Muscle of back (tissue), 11 donors: ENCODE measurements around the gene PBXIP1. TPM values are rescaled to one million over a fixed set of nuclear protein-coding genes. Genes with fewer than 3 reads are reported as not detected.
"Not testable (repeated sequence)": the region's sequence is repeated elsewhere in the genome, so short reads cannot be mapped to it uniquely, and the experiment has no call there.

Experiments
- DNase-seq, 3 donors: peaks; one replicate each; pipeline versions ENCODE4 v3.0.0 to v3.0.0-alpha.2; 2013
- polyA plus RNA-seq, 10 donors: library from polyadenylated mRNA; unstranded; fragments of 120-200 nt; gene quantifications; one replicate each; pipeline ENCODE4 v1.2.1, GENCODE V29; 2013; ENCODE audit not compliant: insufficient read length in 10 of 10

PBXIP1 gene
- polyA plus RNA-seq, 10 donors: 81.5 to 150 (median 124) TPM

- DNase-seq: peak; percentile 95 to 99 (median 97)
Measured at GRCh38 chr1:154937085-154937987, 18.6 kb downstream of the PBXIP1 start.

GRCh38 chr1:154936555-154937084 lies 19.3 kb downstream of the PBXIP1 start, which contains the start of gene PMVK:
TSS of gene PMVK (minus strand) at chr1:154936719. CDS start at chr1:154936685, 34 bp downstream.
- peak; percentile 96 to 99 (median 97) for DNase-seq

DNA sequence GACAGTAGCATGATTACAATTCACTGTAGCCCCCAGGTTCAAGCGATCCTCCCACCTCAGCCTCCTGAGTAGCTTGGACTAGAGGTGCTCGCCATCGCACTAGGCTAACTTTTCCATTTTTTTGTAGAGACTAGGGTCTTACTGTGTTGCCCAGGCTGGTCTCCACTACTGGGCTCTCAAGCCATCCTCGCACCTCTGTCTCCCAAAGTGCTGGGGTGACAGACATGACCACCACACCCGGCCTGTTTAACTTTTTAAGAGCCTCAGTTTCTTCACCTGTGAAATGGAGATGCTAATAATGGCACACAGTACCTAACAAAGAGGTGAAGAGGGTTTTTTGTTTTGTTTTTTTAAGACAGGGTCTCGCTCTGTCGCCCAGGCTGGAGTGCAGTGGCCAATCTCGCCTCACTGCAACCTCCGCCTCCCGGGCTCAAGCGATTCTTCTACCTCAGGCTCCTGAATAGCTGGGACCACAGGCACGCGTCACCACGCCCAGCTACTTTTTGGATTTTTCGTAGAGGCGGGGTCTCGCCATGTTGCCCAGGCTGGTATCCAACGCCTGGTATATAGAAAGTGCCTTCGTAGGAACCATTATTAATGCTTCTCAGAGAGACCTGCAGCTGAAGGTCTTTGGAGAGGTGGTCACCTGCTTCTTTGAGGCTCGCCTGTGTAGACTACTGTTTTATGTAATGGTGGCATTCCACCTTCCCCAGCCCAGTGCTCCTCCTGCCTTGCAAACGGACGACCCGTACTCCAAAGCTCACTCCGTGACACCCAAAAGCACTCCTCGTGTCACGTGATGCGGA lies 19.9 kb downstream of the PBXIP1 start:
- DNase-seq: no peak

- DNase-seq: no peak
Measured at GRCh38 chr1:154934358-154934948, 21.4 kb downstream of the PBXIP1 start.

- DNase-seq: no peak
Measured at GRCh38 chr1:154931940-154932487, 23.9 kb downstream of the PBXIP1 start.

GRCh38 chr1:154926201-154926600 lies 29.7 kb downstream of the PBXIP1 start:
- DNase-seq: no peak

GRCh38 chr1:154925335-154926170 lies 30.3 kb downstream of the PBXIP1 start:
- no peak for DNase-seq

GRCh38 chr1:154923695-154924094 lies 32.2 kb downstream of the PBXIP1 start:
- no peak for DNase-seq

DNA sequence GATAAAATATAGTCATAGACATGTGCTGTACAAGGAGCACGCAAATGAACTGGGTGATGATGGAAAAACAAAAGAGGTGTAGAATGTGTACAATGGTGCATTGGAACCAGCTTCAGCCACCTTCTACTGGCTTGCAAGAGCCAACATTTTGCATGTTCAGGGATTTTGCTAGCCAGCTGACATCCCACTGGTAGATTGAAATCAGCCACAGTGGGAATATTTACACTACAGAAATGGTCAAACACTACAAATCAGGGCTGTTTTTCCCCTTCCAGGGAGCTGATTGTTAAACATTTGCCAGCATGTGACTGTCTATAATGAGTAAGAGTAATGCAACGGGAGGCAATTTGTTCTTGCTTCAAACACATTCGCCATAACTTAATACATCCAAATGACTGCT lies 42.6 kb downstream of the PBXIP1 start:
- DNase-seq: no peak

GRCh38 chr1:154912755-154913154 lies 43.1 kb downstream of the PBXIP1 start:
- no peak for DNase-seq

GRCh38 chr1:154911691-154912550 lies 44.0 kb downstream of the PBXIP1 start:
- DNase-seq: no peak

DNA sequence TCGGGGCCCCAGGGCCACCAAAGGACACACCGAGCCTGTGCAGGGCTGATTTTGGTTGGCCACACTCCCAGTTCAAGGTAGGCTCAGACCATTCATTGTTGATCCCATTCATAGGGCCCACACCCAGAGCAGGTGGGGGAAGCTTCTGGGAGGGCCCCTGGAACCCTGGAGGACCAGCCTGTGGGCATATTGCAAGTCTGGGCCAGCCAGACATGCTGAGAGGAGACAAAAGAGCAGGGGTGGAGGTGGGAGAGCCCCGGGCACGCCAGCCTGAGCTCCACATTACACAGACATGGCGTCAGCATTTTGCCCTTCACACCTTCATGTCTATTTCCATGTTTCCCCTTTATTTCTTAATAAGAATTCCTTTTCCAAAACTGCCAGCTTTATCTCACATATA lies 45.0 kb downstream of the PBXIP1 start:
- no peak for DNase-seq

DNA sequence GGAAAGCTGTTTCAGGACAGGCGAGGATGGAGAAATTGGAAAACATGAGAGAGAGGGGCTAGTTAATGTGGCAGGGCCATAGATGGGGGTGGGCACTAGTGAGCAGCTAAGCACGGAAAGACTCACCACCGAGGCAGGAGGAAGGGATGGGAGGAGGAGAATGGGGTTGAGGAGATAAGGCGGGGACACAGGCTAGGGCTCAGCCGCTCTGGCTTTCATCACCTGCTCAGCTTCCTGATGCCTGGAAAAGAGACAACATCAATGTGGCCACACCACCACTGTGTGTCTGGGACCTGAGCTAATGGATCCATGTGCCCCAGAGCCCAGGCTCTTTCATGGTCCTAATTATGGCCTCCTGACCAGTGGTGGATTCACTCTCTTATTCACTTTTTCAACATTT lies 47.0 kb downstream of the PBXIP1 start:
- no peak for DNase-seq

GRCh38 chr1:154908129-154908528 lies 47.8 kb downstream of the PBXIP1 start:
- DNase-seq: not testable (repeated sequence)

DNA sequence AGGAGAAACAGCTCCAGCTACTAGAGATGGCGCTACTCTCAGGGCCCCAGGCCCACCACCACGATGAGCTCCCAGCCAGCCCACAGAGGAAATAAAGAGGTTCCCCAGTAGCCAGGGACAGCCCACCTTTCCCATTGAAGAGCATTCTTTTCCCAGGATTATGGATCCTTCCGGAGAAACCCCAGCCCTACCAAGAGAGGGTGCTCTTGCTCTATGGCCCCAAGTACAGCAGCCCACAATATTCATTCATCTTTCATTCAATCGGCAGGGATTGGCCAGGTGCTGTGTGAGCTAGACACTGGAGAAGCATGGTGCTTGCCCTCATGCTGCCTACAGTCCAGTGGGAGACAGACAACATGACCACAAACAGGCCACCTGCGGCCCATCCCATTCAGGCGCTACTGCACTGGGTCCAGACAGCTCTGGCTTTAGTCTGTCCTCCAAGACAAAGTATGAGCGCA lies 49.2 kb downstream of the PBXIP1 start:
- DNase-seq: no peak

DNA sequence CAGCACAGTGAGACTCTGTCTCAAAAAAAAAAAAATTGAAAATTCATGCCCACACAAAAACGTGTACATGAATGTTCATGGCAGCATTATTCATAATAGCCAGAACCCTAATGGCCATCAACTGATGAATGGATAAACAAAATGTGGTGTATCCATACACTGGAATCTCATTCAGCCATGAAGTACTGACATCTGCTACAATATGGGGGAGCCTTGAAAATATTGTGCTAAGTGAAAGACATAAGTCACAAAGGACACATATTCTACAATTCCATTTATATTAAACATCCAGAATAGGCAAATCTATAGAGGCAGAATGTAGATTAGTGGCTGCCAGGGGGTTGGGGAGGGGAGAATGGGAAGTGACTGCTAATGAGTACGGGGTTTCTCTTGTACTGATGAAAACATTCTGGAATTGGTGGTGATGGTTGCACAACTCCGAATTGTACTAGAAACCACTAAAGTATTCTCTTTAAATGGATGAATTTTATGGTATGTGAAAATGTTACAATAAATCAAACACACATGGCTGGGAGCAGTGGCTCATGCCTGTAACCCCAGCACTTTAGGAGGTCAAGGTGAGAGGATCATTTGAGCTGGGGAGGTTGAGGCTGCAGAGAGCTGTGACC lies 52.8 kb downstream of the PBXIP1 start:
- DNase-seq: no peak

GRCh38 chr1:154901591-154901990 lies 54.3 kb downstream of the PBXIP1 start:
- no peak for DNase-seq

DNA sequence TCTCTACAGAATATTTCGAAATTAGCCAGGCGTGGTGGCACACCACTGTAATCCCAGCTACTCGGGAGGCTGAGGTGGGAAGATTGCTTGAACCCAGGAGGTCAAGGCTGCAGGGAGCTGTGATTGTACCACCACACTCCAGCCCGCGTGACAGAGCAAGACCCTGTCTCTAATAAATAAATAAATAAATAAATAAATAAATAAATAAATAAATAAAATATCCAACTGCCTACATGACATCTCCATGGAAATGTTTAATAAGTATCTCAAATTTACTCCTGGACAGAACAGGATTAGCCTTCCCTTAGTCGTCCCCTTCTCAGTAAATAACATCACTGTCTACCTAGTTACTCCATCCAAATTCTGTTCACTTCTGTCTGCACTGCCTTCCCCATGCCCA lies 56.9 kb downstream of the PBXIP1 start:
- no peak for DNase-seq

DNA sequence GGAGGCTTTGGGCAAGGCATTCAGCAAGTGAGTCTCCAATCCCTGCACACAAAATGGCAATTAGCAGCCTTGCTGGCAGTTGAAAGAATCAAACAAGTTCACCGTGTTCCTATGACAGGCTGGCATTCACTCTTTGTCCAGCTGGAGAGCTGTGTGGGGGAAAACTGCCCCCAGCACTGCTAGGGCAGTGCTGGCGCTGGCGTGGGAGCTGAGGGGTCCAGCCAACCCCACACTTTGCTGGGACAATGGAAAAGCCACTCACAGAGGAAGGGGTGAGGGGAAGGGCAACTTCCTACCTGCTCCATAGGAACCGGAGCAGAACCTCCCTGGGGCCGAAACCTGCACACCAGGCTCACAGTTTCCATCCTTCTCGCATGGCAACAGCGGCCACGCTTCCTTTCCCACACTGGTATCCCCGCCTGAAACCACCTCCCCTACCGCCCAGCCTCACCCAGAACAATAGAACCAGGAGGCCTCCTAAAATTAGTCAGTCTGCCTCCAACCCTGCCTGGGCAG lies 59.1 kb downstream of the PBXIP1 start:
- no peak for DNase-seq
